T-helper 17 cell (primary cell): ENCODE results near the gene KIF26B. TPM values are rescaled to one million over a fixed set of nuclear protein-coding genes. Genes with fewer than 3 reads are reported as not detected.
"Not testable (repeated sequence)": the region's sequence is repeated elsewhere in the genome, so short reads cannot be mapped to it uniquely, and the experiment has no call there.

Experiments
- ATAC-seq: fragments of 150-1000 bp; cut with Tn5 transposase; 2 replicates; pipeline ENCODE4 v1.10.0; 2021; ENCODE audit warnings: mild to moderate bottlenecking, moderate library complexity
- DNase-seq, 3 donors: peaks; one replicate each; pipeline versions ENCODE4 v3.0.0 to v3.0.0-alpha.2; 2020 to 2021
- H3K9me3 ChIP-seq: one replicate; pipeline ENCODE4 v1.7.0; 2013; ENCODE audit warnings: low read length, mild to moderate bottlenecking; ENCODE audit not compliant: control insufficient read depth, poor library complexity, severe bottlenecking
- H3K27ac Mint-ChIP-seq: one replicate; pipeline ENCODE4 v1.8.0; 2022; ENCODE audit warnings: mild to moderate bottlenecking, moderate library complexity, mixed read lengths
- H3K27me3 Mint-ChIP-seq: one replicate; pipeline ENCODE4 v1.8.0; 2022; ENCODE audit warnings: mixed read lengths
- H3K36me3 Mint-ChIP-seq: one replicate; pipeline ENCODE4 v1.8.0; 2022; ENCODE audit warnings: low read depth, mixed read lengths
- H3K4me1 Mint-ChIP-seq: one replicate; pipeline ENCODE4 v1.8.0; 2022; ENCODE audit warnings: mild to moderate bottlenecking, mixed read lengths
- H3K4me3 Mint-ChIP-seq: one replicate; pipeline ENCODE4 v1.8.0; 2022; ENCODE audit warnings: mild to moderate bottlenecking, moderate library complexity, mixed read lengths
- total RNA-seq, 4 donors: library from RNA in 2 of 4; stranded (reverse) in 2 of 4; gene quantifications; one replicate each; pipeline ENCODE4 v1.2.3 and lab custom pipeline; 2022 to 2026

Gene KIF26B
- total RNA-seq, 2 donors from 2014 or later = not detected

GRCh38 chr1:245390975-245391374 lies 236.2 kb downstream of the KIF26B start:
- no peak overlapping the region for H3K4me3 Mint-ChIP-seq
- H3K27ac Mint-ChIP-seq = no peak overlapping the region
- DNase-seq = no peak
- H3K4me1 Mint-ChIP-seq = peaks cover 2% of the 10 kb centered on the region
- no peaks in the 10 kb centered on the region for H3K9me3 ChIP-seq
- no peaks in the 10 kb centered on the region for H3K36me3 Mint-ChIP-seq
- ATAC-seq = no peak
- peaks cover 18% of the 10 kb centered on the region for H3K27me3 Mint-ChIP-seq

DNA sequence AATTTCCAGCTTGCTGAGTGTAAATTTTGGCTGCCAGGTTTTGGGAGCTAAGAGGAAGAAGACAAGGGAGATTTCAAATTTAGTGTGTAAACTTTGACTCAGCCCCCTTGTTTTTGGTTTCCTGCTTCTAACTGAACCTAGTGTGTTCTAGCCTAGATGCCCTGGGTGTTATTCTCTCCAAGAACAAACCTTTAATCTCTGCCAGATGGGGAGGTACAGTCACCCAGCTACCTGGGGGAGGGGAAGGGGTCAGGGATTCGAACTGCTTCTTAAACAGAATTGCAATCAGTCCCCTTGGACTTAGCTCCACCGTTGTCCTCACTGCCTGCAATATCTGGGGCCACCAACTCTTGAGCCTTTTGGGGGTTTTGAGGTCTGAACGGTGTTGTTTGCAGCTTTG lies 238.9 kb downstream of the KIF26B start:
- ATAC-seq = no peak
- H3K27ac Mint-ChIP-seq = no peak overlapping the region
- H3K27me3 Mint-ChIP-seq = peaks cover 8% of the 10 kb centered on the region
- no peaks in the 10 kb centered on the region for H3K36me3 Mint-ChIP-seq
- H3K4me3 Mint-ChIP-seq = no peak overlapping the region
- DNase-seq = no peak
- H3K4me1 Mint-ChIP-seq = no peaks in the 10 kb centered on the region
- H3K9me3 ChIP-seq = no peaks in the 10 kb centered on the region

DNA sequence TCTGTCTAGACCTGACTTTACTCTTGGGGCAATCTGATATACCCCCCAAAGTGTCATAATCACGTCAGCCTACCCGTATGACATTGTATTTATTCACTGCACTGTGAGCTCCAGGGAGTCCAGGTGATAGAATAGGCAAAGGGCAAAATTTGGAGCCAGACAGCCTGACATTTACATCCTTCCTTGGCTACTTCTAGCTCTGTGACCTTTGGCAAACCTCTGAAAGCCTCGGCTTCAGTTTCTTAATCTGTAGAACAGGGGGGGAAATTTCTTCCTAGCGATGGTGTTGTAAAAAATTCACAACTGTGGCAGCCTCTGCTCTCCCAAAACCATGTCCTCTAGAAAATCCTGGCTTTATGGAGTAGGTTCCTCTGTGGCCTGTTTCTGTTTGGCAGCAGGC lies 240.9 kb downstream of the KIF26B start:
- ATAC-seq (no peak), DNase-seq (no peak)
- peaks cover 14% of the 10 kb centered on the region for H3K27me3 Mint-ChIP-seq
- no peaks in the 10 kb centered on the region for H3K36me3 Mint-ChIP-seq
- H3K4me1 Mint-ChIP-seq = no peaks in the 10 kb centered on the region
- H3K4me3 Mint-ChIP-seq = no peak overlapping the region
- no peaks in the 10 kb centered on the region for H3K9me3 ChIP-seq
- no peak overlapping the region for H3K27ac Mint-ChIP-seq

GRCh38 chr1:245396615-245397014 lies 241.8 kb downstream of the KIF26B start:
- no peaks in the 10 kb centered on the region for H3K4me1 Mint-ChIP-seq
- DNase-seq (no peak), ATAC-seq (no peak)
- H3K4me3 Mint-ChIP-seq = no peak overlapping the region
- no peaks in the 10 kb centered on the region for H3K9me3 ChIP-seq
- H3K27ac Mint-ChIP-seq = no peak overlapping the region
- no peaks in the 10 kb centered on the region for H3K36me3 Mint-ChIP-seq
- H3K27me3 Mint-ChIP-seq = peaks cover 17% of the 10 kb centered on the region

DNA sequence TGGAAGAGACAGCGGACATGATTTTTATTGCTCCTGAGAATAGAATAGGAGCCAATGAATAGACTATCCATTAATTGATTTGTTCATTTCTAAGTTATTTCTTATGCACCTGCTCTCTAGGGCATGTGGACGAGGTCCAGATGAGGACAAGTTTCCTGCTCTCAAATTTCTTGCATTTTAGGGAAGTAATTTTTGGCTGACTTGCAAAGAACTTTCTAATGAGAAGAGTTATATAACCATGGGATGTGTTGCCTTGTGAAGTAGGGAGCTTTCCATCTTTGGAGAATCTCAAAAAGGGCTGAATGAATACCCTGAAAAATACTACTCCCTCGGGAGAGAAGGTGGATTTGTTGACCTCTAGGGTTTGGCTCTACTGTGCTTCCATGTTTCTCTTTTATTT lies 243.0 kb downstream of the KIF26B start:
- Mint-ChIP-seq H3K27ac (no peak overlapping the region), H3K27me3 (peaks cover 27% of the 10 kb centered on the region), H3K4me1 (no peaks in the 10 kb centered on the region), H3K4me3 (no peak overlapping the region), H3K36me3 (no peaks in the 10 kb centered on the region)
- no peaks in the 10 kb centered on the region for H3K9me3 ChIP-seq
- DNase-seq (no peak), ATAC-seq (no peak)

DNA sequence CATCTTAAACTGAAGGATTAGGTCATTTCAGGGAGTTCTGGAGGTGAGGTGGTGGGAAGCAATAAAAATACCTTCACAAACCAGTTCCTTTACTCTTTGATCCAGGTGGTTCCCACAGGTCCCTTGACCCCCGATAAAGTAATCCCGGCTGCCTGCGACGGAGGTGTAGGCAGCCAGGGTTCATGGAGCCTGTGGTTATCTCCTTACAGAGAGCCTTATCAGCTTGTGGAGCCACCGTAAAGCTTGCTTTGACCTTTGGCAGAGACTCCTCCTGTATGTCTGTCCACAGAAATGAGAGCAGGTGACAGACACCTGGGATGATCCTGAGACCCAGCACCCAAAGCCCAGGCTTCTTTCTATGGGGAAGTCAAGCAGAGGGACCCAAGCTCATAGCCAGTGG lies 243.4 kb downstream of the KIF26B start:
- no peak overlapping the region for H3K4me3 Mint-ChIP-seq
- H3K27ac Mint-ChIP-seq = no peak overlapping the region
- peaks cover 27% of the 10 kb centered on the region for H3K27me3 Mint-ChIP-seq
- H3K36me3 Mint-ChIP-seq = no peaks in the 10 kb centered on the region
- H3K9me3 ChIP-seq = no peaks in the 10 kb centered on the region
- no peak for DNase-seq
- ATAC-seq = no peak
- no peaks in the 10 kb centered on the region for H3K4me1 Mint-ChIP-seq

DNA sequence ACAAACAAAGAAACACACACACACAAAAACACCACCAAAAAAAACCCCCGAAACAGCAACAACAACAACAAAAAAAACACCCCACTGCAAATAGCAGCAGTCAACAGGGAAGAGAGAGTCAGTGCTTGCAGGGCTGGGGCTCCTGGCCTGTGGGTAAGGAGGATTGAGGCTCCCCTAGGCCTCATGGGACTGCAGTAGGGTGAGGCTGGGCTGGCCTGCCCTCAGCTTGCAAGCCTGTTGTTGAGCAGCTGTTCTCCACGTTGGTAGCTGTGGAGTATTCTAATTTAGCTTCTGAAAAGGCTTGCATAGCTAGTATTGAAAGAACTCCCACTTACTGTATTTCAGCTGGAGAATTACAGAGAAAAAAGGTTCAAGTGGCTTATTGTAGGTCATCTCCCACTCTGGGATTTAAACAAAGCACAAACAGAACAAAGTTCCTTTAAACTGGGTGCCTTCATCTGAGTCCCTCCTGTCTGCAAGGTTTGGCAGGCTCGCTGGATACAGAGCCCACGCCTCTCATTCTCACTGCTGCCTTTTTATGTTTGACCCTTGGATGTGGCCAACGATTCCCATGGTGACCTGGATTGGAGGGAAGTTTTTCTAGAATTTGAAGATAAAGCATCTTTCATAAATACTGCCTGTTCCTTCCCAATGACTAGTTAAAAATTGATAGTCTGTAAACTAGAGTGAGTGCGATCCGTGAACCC lies 247.2 kb downstream of the KIF26B start:
- ATAC-seq = no peak
- Mint-ChIP-seq H3K27ac (no peak overlapping the region), H3K4me3 (no peak overlapping the region), H3K27me3 (peaks cover 44% of the 10 kb centered on the region), H3K36me3 (no peaks in the 10 kb centered on the region), H3K4me1 (no peaks in the 10 kb centered on the region)
- no peak for DNase-seq
- H3K9me3 ChIP-seq = no peaks in the 10 kb centered on the region

DNA sequence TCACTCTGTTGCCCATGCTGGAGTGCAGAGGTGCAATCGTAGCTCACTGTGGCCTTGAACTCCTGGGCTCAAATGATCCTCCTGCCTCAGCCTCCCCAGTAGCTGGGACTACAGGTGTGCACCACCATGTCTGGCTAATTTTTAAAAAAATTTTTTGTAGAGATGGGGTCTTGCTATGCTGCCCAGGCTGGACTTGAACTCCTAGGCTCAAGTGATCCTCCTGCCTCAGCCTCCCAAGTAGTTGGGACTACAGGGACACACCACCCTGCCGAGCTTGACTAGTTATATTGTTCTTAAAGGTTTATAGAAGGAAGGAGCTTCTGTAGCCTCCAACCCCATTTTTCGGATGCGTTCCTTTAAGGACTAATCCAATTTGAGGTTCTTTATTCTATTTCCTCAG lies 248.2 kb downstream of the KIF26B start:
- H3K36me3 Mint-ChIP-seq, H3K27ac Mint-ChIP-seq, DNase-seq, ATAC-seq, H3K4me1 Mint-ChIP-seq, H3K9me3 ChIP-seq, H3K4me3 Mint-ChIP-seq: not testable (repeated sequence)
- peaks cover 40% of the 10 kb centered on the region for H3K27me3 Mint-ChIP-seq

DNA sequence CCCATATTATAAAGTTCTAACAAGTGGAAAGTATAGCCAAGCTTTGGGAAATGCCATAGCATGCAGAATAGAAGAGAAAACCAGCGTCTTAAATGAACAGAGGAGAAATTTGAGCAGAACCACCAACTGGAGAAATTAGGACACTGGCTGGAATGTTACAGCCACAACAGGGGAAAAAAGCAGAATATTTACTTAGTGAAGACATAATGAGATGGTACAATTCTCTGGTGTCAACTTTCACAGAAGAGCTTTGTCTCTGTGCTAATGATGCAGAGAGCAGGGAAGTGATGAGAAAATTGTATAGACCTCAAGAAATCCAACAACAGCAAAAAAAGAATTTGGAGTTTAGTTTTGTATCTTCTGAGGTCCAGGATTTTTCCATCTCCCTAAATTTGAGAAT lies 249.7 kb downstream of the KIF26B start:
- H3K36me3 Mint-ChIP-seq = no peaks in the 10 kb centered on the region
- no peaks in the 10 kb centered on the region for H3K4me1 Mint-ChIP-seq
- H3K4me3 Mint-ChIP-seq = no peak overlapping the region

DNA sequence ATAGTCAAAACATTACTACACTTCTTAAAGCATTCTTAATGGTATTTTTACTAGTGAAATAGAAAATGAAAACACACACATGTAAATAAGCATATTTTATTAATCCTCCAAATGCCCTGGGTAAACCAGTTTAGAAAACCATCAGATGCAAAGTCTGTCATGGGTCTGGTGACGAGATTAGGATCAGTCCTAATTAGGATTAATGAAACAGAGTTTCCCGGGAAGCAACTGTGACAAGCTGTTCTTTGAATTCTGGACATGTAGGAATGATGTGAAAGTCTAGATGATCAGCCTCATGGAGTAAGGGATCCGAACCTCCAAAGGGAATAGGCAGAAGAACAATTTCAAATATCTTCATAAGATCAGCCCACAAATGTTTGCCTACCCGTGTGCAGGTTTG lies 250.2 kb downstream of the KIF26B start:
- Mint-ChIP-seq H3K4me3 (no peak overlapping the region), H3K27me3 (peaks cover 35% of the 10 kb centered on the region), H3K4me1 (no peaks in the 10 kb centered on the region), H3K27ac (no peak overlapping the region), H3K36me3 (no peaks in the 10 kb centered on the region)
- ATAC-seq (no peak), DNase-seq (no peak)
- H3K9me3 ChIP-seq = no peaks in the 10 kb centered on the region

More for the DNA sequence above, 249.7 kb downstream of the KIF26B start:
- no peaks in the 10 kb centered on the region for H3K9me3 ChIP-seq
- Mint-ChIP-seq H3K27ac (no peak overlapping the region), H3K27me3 (peaks cover 35% of the 10 kb centered on the region)
- DNase-seq (no peak), ATAC-seq (no peak)

GRCh38 chr1:245406426-245406825 lies 251.6 kb downstream of the KIF26B start:
- Mint-ChIP-seq H3K4me3 (no peak overlapping the region), H3K4me1 (no peaks in the 10 kb centered on the region), H3K27ac (no peak overlapping the region), H3K27me3 (peaks cover 34% of the 10 kb centered on the region), H3K36me3 (no peaks in the 10 kb centered on the region)
- H3K9me3 ChIP-seq = no peaks in the 10 kb centered on the region
- no peak for ATAC-seq
- no peak for DNase-seq

DNA sequence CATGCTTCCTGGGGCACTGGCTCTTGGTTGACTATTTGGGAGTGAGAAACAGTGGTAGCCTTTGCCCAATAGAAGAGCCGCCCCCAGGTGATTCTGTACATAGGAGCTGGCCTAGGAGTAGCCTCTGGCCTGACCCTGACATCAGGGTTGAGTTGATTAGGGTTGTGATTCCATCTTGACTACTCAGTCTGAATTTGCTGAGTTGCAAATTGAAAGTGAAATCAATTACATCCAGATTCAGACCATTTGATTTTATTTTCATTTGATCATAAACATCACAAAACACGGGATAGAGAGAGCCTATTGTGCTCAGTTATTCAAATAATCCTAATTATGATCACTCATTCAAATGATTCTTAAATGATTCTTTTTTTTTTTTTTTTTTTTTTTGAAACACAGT lies 253.2 kb downstream of the KIF26B start:
- H3K9me3 ChIP-seq = no peaks in the 10 kb centered on the region
- Mint-ChIP-seq H3K27ac (no peak overlapping the region), H3K4me3 (no peak overlapping the region), H3K27me3 (peaks cover 31% of the 10 kb centered on the region), H3K4me1 (no peaks in the 10 kb centered on the region), H3K36me3 (no peaks in the 10 kb centered on the region)
- no peak for DNase-seq
- no peak for ATAC-seq

GRCh38 chr1:245409341-245410195 lies 254.8 kb downstream of the KIF26B start:
- no peak for ATAC-seq
- H3K27ac Mint-ChIP-seq = no peak overlapping the region
- no peaks in the 10 kb centered on the region for H3K36me3 Mint-ChIP-seq
- H3K4me3 Mint-ChIP-seq = no peak overlapping the region
- peaks cover 32% of the 10 kb centered on the region for H3K27me3 Mint-ChIP-seq
- no peaks in the 10 kb centered on the region for H3K4me1 Mint-ChIP-seq
- DNase-seq = no peak
- no peaks in the 10 kb centered on the region for H3K9me3 ChIP-seq
